Gastrocnemius medialis (tissue), 4 donors: ENCODE data around the gene SMYD3.

Experiments used
- CTCF ChIP-seq, 5 experiments: fragments of 450-650 bp in 3 of 5; fragments of 200-600 bp in 2 of 5; sonication (generic) in 2 of 5; IDR thresholded peaks in 4 of 5; conservative IDR thresholded peaks in 1 of 5; 1 replicate in 4 of 5; 2 replicates in 1 of 5; pipeline ENCODE4 v1.5.1; 2016 to 2019; ENCODE audit warnings: antibody characterized with exemption in 5 of 5, mild to moderate bottlenecking in 3 of 5, moderate library complexity in 3 of 5
- POLR2A ChIP-seq, 2 donors: fragments of 450-650 bp; IDR thresholded peaks; one replicate each; pipeline ENCODE4 v1.6.1; 2017; ENCODE audit warnings: antibody characterized with exemption in 2 of 2, mild to moderate bottlenecking in 2 of 2, moderate library complexity in 2 of 2

DNA sequence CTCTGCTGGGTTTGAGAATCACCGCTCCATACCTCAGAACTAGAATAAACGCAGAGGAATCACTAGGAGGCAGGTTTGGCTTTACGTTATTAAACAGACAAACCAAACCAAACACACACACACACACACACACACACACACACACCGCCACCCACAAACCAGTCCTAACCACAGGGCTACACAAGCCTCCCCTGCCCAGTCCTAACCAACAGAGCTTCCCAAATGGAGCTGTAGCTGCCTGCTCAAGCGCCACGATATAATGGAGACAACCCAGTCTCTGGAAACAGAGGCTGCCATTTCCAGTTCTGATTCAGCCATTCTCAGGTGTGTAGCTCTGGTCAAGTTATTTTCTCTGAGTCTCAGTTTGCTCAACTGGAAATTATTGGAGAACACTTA, 519.1 kb downstream of the SMYD3 start:
- TF ChIP-seq POLR2A (IDR thresholded peaks at IDR 0.05): no peak
- TF ChIP-seq CTCF (IDR thresholded peaks at IDR 0.05 in 4 of 5, conservative IDR thresholded peaks at IDR 0.05 in 1 of 5): no peak
